Epithelial cell of proximal tubule (primary cell): ENCODE data around the gene ELAVL4. TPM values are rescaled to one million over a fixed set of nuclear protein-coding genes. Genes with fewer than 3 reads are reported as not detected.

Experiments used
- DNase-seq: peaks from one replicate; pipeline ENCODE4 v3.0.0-alpha.2; 2011; ENCODE audit warnings: low read depth
- H3K4me3 ChIP-seq: 2 replicates; pipeline ENCODE4 v1.5.1; 2011; ENCODE audit warnings: low read depth, mild to moderate bottlenecking, low read length
- total RNA-seq: library from RNA; depleted of rRNA; stranded (reverse); fragments of >200 nt; gene quantifications from 2 replicates; pipeline ENCODE4 v1.2.3, GENCODE V29; 2015
- TF ChIP-seq, protein P1 (sequence below): conservative IDR thresholded peaks from 2 replicates; pipeline ENCODE4 v1.5.1; 2012; ENCODE audit warnings: low read depth, mild to moderate bottlenecking, low read length

The ELAVL4 gene
- total RNA-seq, 1 donor from 2014 or later, result 1.2 TPM

DNA sequence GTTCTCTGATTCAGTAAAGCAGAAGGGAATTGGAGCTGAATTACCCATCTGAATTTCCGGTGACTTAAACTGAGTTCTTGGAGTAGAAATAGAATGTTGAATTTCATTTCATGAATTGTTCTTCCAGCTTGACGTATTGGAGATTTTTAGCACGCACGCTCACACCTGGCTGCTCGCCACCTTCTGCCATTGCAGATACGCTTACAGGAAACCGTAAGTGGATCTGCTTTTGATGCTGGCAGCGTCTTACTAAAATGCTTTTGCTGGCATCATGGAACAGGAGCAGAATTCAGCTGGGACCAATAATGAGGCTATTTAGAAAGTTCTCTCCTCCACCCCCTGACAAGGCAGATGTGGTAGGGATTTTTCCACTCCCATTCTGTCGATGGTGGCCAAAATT lies 17.7 kb upstream of the ELAVL4 start:
- DNase-seq, result no peak
- H3K4me3 ChIP-seq, result no peak overlapping the region
- TF ChIP-seq, protein P1, sequence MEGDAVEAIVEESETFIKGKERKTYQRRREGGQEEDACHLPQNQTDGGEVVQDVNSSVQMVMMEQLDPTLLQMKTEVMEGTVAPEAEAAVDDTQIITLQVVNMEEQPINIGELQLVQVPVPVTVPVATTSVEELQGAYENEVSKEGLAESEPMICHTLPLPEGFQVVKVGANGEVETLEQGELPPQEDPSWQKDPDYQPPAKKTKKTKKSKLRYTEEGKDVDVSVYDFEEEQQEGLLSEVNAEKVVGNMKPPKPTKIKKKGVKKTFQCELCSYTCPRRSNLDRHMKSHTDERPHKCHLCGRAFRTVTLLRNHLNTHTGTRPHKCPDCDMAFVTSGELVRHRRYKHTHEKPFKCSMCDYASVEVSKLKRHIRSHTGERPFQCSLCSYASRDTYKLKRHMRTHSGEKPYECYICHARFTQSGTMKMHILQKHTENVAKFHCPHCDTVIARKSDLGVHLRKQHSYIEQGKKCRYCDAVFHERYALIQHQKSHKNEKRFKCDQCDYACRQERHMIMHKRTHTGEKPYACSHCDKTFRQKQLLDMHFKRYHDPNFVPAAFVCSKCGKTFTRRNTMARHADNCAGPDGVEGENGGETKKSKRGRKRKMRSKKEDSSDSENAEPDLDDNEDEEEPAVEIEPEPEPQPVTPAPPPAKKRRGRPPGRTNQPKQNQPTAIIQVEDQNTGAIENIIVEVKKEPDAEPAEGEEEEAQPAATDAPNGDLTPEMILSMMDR, result no peak

DNA sequence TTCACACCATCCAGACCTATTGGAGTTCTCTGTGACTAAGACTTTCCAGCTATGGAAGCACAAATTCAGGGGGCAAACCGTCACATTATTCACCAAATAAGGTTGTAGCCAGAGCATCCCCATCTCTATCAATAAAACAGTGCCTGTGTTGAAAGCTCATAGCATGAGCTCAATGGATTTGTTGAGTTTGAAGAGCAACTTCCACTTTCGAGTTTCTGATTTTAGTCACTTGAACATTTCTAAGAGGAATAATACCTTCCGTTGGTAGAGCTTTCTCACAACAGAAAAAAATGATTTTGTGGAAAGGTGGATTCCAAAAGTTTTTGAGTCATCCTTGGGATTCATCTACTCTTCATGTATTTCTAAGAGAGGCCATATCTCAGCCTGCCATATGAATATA lies 13.0 kb upstream of the ELAVL4 start:
- TF ChIP-seq, protein P1, result no peak

DNA sequence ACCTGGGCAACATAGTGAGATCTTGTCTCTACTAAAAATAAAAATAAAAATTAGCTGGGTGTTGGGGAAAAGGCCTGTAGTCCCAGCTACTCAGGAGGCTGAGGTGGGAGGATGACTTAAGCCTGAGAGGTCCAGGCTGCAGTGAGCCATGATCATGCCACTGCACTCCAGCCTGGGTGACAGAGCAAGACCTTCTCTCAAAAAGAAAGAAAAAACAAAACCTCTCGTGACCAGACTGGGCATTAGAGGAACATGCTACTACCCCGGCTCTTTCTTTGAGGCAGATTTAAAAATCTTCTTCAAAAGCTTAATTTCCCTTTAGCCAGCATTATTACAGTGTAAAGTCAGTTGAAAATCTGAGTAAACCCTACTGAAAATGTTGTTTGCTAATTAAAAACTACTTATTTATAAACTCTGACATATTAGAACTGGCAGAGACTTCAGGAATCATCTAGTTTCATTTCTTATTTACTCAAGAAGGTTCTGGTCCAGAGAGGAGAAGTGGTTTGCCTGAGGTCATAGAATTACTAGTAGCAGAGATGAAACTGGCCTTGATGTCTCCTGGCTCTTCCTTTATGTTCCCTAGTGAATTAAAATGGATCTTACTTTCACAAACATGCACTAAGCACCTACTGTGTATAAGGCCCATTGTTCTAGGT lies 11.6 kb upstream of the ELAVL4 start:
- TF ChIP-seq, protein P1, result no peak
- no peak for DNase-seq

More for the DNA sequence above, 13.0 kb upstream of the ELAVL4 start:
- DNase-seq, result no peak
- no peak overlapping the region for H3K4me3 ChIP-seq

DNA sequence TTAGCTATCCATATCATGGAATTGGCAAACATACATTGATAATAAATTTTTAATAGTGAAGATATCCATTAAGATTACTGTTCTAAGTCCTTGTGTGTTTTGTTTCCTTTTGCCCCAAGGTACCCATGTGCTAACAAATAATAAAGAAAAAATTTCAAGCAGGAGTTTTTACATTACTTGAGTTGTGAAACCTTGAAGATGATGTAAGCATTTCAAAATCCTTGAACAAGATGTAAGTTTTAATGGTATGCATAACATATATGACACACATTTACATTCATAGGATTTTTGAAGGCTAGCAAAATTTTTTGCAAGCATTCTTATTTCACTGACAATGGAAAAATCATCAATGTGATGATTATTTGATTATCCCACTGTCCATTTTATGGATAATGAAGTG lies 10.9 kb upstream of the ELAVL4 start:
- no peak overlapping the region for H3K4me3 ChIP-seq
- DNase-seq, result no peak
- TF ChIP-seq, protein P1, result no peak

More for the DNA sequence above, 11.6 kb upstream of the ELAVL4 start:
- H3K4me3 ChIP-seq, result no peak overlapping the region

DNA sequence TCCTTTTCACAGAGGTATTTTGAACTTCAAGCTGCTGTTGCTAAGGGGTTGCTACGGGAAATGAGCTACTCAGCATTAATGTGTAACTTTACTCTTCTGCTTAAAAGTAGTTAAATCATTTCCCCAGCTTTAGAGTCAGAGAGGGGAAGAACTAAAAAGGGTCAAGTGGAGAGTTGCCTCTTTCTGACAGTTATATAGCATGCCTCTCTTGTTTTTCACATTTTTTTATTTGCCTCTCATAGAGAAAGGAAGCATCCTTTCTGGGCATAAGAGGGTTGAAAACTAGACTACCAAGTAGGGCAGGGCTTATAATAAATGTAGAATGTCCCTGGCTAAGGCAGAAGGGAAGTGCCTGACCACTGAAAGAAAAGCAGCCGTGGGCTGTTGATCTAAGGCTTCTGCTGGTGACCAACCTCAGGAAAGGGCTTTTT lies 10.1 kb upstream of the ELAVL4 start:
- TF ChIP-seq, protein P1, result no peak

DNA sequence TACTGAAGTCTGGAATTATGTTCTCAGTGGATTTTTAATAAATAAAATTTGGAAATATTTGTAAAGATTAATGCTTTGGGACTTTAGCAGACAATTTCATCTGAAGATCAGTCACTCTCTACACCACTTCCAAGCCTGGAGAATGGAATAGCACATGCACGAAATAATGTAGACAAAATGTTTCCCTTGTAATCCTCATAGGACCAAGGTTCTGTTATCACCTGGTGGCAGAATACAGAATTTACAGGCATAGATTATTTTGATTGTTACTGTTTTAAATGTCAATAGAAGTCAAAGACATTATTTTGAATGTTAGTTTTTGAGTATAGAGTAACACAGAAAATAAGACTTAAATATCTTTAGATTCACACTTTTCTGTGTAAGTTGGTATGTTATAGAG lies 9.1 kb upstream of the ELAVL4 start:
- no peak for DNase-seq
- no peak overlapping the region for H3K4me3 ChIP-seq
- TF ChIP-seq, protein P1, result peak; percentile 17

More for the DNA sequence above, 10.1 kb upstream of the ELAVL4 start:
- H3K4me3 ChIP-seq, result no peak overlapping the region
- no peak for DNase-seq

DNA sequence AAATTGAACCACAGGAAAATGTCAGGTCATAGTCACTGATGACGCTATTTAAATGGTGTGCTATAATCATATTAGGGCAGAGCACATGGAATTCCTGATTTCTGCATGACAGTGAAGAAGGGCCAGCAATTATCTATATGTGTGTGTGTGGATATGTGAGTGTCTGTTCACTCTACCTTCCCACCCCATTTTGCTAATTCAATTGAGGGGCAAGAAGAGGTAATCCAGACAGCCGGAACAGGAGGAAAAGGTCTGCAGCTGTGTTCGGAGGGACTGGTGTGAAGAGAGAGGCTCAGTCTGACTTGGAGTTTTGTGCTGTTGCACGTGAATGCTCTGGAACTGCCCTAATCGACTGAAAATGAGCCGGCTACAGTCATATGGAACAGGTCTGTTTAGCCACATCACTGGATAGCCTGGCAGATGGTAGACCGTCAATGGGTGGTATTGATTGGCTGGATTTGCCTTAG lies 5.1 kb upstream of the ELAVL4 start:
- H3K4me3 ChIP-seq, result no peak overlapping the region
- TF ChIP-seq, protein P1, result no peak
- DNase-seq, result no peak
